GM21786 (cell line): Measurements from ENCODE around the gene MED19.
"Not testable (repeated sequence)": the region's sequence is repeated elsewhere in the genome, so short reads cannot be mapped to it uniquely, and the experiment has no call there.

Experiments used
- ATAC-seq: cut with Tn5 transposase; IDR thresholded peaks from one replicate; pipeline ENCODE4 v1.9.1; 2021; ENCODE audit not compliant: unreplicated experiment

The MED19 gene

DNA sequence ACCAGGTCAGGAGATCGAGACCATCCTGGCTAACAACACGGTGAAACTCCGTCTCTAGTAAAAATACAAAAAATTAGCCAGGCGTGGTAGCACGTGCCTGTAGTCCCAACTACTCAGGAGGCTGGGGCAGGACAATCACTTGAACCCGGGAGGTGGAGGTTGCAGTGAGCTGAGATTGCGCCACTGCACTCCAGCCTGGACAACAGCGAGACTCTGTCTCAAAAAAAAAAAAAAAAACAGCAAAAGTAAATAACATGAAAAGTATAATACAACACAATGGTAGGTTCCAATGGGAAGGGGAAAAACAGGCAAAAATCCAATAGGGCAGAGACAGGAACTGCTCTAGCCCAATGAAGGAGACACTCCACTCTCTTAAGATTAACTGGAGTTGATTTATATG lies 6.6 kb downstream of the MED19 start:
- not testable (repeated sequence) for ATAC-seq

DNA sequence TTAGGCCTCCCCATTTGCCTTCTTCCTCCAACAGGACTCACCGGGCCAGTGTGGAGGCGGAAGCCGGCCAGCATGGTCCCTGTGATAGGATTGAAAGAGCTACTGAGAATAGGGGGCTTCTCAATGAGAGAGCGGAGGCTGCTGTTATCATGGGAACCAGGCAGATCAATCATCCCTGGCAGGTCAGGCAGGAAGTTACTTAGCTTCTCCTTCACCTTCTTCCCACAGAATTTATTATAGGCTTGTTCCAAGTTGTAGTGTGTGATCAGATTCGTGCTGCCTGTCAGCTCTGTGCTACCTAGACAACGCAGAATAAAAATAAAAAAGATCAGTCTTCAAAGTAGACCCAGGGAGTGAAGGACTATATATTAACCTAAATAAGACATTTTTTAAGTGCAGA lies 7.1 kb downstream of the MED19 start:
- ATAC-seq: no peak

- ATAC-seq: no peak
Observed at GRCh38 chr11:57703341-57703740, 8.7 kb downstream of the MED19 start.

DNA sequence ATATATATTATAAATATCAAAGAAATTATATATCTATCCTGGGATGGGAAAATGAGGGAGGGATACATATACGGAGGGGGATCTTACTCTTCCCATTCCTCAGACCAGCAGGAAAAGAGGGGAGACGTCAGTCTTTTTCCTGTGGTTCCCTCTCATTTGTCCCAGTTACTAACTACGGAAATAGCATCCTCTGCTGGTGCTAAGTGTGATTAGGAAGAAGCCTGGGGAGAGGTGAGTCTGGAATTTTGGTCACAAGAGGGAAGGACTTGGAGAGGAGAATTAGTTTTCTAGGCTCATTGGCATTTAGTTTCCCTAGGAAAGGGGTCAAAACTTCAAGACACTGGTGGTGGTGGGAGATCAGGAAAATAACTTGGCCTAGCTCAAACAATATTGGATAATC lies 11.6 kb downstream of the MED19 start:
- ATAC-seq: no peak

DNA sequence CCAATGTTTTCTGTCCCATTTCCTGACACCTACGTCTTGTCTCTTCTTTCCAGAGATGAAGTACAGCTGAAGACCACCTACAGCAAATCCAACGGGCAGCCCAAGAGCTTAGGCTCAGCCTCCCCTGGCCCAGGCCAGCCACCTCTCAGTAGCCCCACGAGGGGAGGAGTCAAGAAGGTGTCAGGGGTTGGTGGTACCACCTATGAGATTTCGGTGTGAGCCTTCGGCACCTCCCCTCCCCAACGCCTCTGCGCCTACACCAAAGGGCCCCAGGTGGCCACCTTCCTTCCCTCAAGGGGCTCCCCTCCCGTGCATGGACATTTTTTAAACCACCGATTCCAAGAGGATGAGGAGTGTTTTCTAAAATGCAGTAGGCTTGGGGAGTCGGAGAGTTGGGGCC lies 12.2 kb downstream of the MED19 start:
- no peak for ATAC-seq

- ATAC-seq: no peak
Observed at GRCh38 chr11:57698843-57699365, 13.1 kb downstream of the MED19 start.

- not testable (repeated sequence) for ATAC-seq
Observed at GRCh38 chr11:57690474-57690873, 21.5 kb downstream of the MED19 start.

DNA sequence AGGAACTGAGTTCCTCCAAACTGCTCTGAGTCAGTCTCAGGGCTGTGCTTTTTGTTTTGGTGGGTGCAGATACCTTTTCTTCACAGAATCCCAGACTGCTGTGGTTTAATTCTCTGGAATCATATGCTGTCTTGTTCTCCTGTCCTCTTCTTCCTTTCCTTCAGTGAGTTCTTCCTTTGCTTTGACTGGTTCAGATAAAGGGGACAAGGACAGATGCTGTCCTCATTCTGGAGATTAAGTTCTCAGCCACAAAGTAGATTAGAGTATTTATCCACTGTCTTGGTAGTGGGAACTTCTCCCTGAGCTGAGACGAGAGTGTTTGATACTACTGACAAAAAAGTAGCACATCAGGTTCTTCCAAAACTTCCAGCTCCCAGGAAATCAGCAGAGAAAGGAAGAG lies 30.8 kb downstream of the MED19 start:
- ATAC-seq: no peak

DNA sequence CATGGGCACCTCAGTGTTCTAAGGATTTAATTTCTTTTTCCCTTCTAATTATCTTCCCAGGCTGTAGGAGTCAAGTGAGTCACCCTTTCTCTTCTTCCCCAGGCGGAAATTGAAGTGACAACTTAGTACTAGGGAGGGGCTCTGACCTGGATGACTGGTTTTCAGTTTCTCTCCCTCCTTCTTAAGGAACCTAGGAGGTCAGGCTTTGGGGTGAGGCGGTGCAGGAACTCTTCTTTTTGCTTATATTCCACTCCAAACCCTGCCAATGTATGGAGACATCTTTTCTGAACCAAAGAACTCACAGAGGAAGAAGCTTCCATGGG lies 31.5 kb downstream of the MED19 start:
- peak; percentile 30 for ATAC-seq

DNA sequence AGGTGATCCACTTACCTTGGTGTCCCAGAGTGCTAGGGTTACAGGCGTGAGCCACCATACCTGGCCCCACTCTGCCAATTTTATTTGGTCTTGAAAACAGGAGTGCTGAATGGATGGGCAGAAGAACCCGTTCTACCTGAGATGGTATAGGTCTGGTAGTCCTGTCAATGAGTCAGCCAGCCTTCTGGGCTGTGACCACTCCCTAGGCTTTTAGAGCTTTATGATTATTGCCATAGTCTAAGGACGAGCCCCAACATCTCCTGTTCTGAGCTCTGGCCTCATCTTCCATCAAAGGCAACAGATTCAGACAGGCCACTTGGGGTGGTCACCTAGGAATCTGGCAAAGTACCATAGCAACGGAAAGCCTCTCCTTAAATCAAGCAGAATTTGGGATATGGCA lies 32.6 kb downstream of the MED19 start:
- no peak for ATAC-seq

DNA sequence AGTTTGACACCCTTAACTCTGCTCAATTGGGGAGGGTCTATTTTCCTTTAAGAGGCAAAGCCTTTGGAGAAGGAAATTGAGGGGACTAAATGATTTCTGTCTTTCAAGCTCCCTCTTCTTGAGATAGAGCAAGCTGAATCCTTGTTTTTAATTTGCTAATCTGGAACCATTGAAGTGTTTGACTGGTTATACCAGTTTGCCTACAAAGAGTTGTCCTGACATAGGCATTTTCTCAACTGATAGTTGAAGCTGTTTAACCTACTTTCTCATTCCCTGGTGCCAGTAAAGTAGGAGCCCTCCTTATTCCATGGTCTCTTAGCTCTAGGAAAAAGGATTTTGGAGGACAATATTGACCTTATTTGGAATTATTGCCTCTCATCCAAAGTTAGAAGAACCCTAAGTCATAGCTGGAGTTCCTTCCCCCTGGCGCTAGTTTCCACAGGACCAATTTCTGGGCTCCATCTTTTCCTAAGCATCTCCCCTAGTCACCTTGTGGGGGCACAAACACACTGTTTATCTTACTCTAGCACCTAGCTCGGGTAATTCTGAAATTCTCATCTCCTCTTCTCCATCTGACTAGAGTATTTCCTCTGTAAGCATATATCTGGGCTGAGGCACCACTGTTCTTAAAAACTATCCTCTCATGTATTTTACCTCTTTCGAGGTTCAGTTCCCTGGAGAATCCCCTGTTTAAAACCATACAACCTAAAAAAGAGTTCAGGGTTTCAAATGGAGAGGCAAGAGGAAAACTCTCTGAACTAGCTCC lies 36.7 kb downstream of the MED19 start:
- no peak for ATAC-seq

GRCh38 chr11:57674251-57674650 lies 37.8 kb downstream of the MED19 start:
- no peak for ATAC-seq

DNA sequence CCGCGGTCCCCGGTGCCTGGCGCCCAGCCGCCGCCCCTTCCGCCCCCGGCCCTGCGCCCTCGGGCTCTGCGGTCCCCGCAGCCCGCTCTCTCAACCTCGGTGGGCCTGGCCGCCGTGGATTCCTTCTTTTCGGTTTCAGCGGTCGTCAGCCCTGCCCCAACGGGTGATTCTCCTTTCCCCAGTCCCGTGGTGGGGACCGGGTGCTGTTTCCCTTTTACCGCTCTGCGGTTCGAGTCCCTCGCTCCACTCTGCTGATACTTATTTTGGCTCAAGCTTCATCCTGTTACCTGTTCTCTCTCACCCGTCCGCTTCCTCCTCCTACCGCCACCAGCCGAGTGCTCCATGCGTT lies 43.6 kb downstream of the MED19 start:
- ATAC-seq: peak; percentile 1

DNA sequence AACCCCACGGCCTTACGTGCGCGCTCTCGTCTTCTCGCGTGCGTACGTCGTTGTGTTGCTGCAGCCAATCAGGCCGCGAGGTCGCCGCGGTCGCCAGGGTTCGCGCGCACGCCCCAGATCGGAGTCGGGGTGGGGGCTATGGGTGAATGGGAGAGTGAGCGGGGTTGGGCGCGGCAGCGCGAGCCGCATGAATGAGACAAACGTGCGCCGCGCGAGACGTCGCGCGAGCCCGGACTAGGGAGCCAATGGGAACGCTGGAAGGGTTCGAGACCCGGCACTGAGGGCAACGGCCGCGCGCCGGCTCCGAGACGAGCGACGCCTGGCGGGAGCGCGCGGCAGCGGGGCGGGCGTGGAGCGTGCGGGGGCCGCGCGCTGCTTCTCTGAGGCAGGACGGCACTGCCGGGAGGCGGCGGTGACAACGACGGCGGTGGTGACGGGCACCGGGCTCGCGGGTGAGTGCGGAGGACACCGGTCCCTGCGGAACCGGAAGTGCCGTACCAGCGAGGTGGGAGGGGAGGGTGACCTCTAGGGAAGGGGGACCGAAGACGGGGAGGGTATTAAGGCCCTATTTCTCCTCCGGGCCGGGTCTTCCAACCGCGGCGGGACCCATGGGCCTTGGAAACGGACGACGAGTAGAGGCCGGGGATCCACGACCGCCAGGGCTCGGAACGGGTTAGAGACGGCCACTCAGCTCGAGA lies 44.1 kb downstream of the MED19 start, which contains the start of gene ZDHHC5:
TSS of gene ZDHHC5 (plus strand) at position 379 of the 698 bp plus-strand sequence. CDS start 4,977 bp downstream, outside the sequence.
- ATAC-seq: peak; percentile 80

DNA sequence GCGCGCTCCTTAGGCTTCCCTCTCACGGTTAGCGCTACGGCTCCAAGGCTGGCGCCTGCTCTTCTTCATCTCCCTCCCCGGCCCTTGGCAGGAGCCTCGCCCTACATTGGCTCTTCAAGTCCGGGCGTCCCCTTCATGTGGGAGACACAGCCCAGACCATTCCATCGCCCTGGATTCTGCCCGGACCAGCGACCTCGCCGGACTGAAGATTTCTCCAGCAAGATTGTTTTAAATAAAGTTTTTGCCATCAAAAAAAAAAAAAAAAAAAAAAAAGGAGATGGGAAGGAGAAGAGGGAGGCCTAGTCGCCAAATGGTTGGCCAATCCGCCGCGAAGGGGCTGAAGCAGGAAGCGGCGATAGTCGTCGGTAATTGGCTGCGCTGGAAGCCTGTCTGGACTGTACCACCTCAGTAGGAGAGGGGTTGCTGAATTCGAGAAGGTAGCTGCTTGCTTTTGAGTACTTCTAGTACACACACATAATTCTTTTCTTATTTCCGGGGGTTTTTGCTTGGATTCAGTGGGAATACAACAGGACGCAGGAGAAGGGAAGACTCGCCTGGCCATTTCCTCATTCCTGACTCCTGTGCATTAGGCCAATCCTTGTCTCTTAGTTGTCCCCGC lies 44.8 kb downstream of the MED19 start:
- peak; percentile 62 for ATAC-seq

GRCh38 chr11:57663975-57664374 lies 48.0 kb downstream of the MED19 start:
- no peak for ATAC-seq

DNA sequence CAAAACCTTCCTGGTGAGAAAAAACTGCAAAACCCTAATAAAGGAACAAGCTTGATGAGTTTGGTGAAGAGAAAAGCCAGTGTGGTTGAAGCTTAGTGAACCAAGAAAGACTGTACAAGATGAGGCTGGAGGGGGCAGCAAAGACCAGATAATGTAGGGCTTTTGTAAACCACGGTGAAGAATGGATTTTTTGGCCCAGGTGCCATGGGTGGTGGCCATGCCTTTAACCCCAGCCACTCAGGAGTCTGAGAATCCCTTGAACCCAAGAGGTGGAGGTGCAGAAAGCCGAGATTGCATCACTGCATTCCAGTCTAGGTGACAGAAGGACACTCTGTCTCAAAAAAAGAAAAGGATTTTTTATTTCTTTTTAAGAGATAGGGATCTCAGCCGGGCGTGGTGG lies 49.1 kb downstream of the MED19 start:
- ATAC-seq: no peak

GRCh38 chr11:57659669-57660068 lies 52.3 kb downstream of the MED19 start:
- ATAC-seq: no peak

GRCh38 chr11:57658023-57658361 lies 54.0 kb downstream of the MED19 start:
- ATAC-seq: no peak

- ATAC-seq: peak; percentile 99
Observed at GRCh38 chr11:57657194-57658022, 54.6 kb downstream of the MED19 start, which contains the start of gene CLP1. TSS of gene CLP1 (plus strand) at chr11:57657762. CDS start at chr11:57659477, 1,715 bp downstream.

- no peak for ATAC-seq
Observed at GRCh38 chr11:57656885-57657193, 55.2 kb downstream of the MED19 start.
